SKM-1 (cell line): ENCODE results near the gene ARSI.

Experiments used
- DNase-seq: peaks from one replicate; lab custom pipeline; 2025; ENCODE audit not compliant: unreplicated experiment; lab: John Stamatoyannopoulos, UW

ARSI gene

GRCh38 chr5:150327139-150327538, 24.4 kb upstream of the ARSI start:
- no peak for DNase-seq

GRCh38 chr5:150326707-150327106, 24.0 kb upstream of the ARSI start:
- no peak for DNase-seq

- no peak for DNase-seq
Observed at GRCh38 chr5:150325426-150325825, 22.7 kb upstream of the ARSI start.

GRCh38 chr5:150323819-150324218, 21.1 kb upstream of the ARSI start:
- DNase-seq: no peak

GRCh38 chr5:150323092-150323491, 20.4 kb upstream of the ARSI start:
- no peak for DNase-seq

GRCh38 chr5:150322202-150322601, 19.5 kb upstream of the ARSI start:
- no peak for DNase-seq

- no peak for DNase-seq
Observed at GRCh38 chr5:150321784-150322183, 19.1 kb upstream of the ARSI start.

- DNase-seq: no peak
Observed at GRCh38 chr5:150321211-150321610, 18.5 kb upstream of the ARSI start.

- no peak for DNase-seq
Observed at GRCh38 chr5:150320044-150320613, 17.4 kb upstream of the ARSI start.

GRCh38 chr5:150319484-150319790, 16.7 kb upstream of the ARSI start:
- DNase-seq: no peak

GRCh38 chr5:150318613-150319483, 16.1 kb upstream of the ARSI start:
- DNase-seq: no peak

- DNase-seq: no peak
Observed at GRCh38 chr5:150317048-150318003, 14.6 kb upstream of the ARSI start.

- no peak for DNase-seq
Observed at GRCh38 chr5:150316320-150316719, 13.6 kb upstream of the ARSI start.

- DNase-seq: no peak
Observed at GRCh38 chr5:150315245-150315644, 12.5 kb upstream of the ARSI start.

GRCh38 chr5:150313921-150314716, 11.4 kb upstream of the ARSI start:
- DNase-seq: no peak

GRCh38 chr5:150313501-150313900, 10.8 kb upstream of the ARSI start:
- no peak for DNase-seq

GRCh38 chr5:150312518-150312917, 9.8 kb upstream of the ARSI start:
- DNase-seq: no peak

GRCh38 chr5:150311015-150311692, 8.4 kb upstream of the ARSI start:
- no peak for DNase-seq

GRCh38 chr5:150310246-150310645, 7.5 kb upstream of the ARSI start:
- DNase-seq: no peak

- no peak for DNase-seq
Observed at GRCh38 chr5:150309886-150310239, 7.2 kb upstream of the ARSI start.
